Omental fat pad (tissue), 4 donors: ENCODE data around the gene CHERP. TPM values are rescaled to one million over a fixed set of nuclear protein-coding genes. Genes with fewer than 3 reads are reported as not detected.

ENCODE experiments used
- ATAC-seq: fragments of 150-250 bp; one replicate; pipeline ENCODE4 v1.9.1; 2016; ENCODE audit warnings: mild to moderate bottlenecking, moderate library complexity; ENCODE audit not compliant: low FRiP score
- DNase-seq: peaks from one replicate; pipeline ENCODE4 v3.0.0-alpha.2; 2019; ENCODE audit warnings: low spot score
- CTCF ChIP-seq, 3 donors: fragments of 450-650 bp; IDR thresholded peaks; one replicate each; pipeline ENCODE4 v1.5.1; 2016 to 2017; ENCODE audit warnings: antibody characterized with exemption in 3 of 3, mild to moderate bottlenecking in 3 of 3, moderate library complexity in 2 of 3
- total RNA-seq, 4 donors: library from RNA; depleted of rRNA; stranded (reverse); fragments of >200 nt; gene quantifications; one replicate each; pipeline ENCODE4 v1.1.0, GENCODE V29; 2016

Gene CHERP
- total RNA-seq, 4 donors from 2014 or later: 5.9 to 25.1 (median 10.8) TPM

DNA sequence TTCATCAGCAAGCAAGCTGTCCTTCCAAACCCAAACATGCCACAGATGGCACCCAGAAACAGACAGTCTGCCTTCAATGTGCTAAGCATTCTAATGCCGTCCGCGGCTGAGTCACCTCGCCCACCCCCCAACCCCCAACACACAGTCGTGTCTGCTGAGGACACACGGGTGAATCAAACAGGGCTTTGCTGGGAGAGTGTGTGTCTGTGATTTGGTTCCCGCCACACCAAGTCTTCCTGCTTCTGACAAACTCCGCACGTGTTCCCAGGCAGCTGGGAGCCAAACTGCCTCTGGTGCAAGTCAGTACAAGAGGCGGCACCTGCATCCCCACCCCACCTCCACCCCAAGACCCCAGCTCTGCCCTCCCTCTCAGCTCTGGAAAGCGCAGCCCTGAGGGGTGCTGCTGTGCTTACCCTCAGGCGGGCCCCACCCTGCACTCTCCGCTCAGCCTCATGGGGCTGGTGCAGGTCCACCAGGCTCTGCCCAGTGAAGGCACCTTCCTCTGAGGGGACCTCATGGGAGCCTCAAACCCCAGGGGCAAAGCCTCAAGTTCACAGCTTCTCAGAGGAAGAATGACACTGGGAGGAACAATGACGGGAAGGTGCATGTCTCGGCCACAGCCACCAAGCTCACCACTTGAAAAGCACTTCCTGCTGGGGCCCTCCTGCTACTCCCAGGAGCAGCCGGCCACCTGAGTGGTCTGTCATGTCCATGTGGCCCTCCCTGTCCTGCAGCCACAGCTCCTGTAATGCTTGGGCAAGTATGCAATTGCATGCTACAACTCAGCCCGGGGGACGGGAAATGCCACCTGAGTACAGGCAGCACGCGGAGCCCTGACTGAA lies 45.0 kb upstream of the CHERP start:
- peak; percentile 13 for ATAC-seq
- no peak for TF ChIP-seq CTCF (IDR thresholded peaks at IDR 0.05)
- no peak for DNase-seq

GRCh38 chr19:16586477-16586871 lies 44.2 kb upstream of the CHERP start:
- no peak for DNase-seq
- no peak for ATAC-seq
- no peak for TF ChIP-seq CTCF (IDR thresholded peaks at IDR 0.05)

DNA sequence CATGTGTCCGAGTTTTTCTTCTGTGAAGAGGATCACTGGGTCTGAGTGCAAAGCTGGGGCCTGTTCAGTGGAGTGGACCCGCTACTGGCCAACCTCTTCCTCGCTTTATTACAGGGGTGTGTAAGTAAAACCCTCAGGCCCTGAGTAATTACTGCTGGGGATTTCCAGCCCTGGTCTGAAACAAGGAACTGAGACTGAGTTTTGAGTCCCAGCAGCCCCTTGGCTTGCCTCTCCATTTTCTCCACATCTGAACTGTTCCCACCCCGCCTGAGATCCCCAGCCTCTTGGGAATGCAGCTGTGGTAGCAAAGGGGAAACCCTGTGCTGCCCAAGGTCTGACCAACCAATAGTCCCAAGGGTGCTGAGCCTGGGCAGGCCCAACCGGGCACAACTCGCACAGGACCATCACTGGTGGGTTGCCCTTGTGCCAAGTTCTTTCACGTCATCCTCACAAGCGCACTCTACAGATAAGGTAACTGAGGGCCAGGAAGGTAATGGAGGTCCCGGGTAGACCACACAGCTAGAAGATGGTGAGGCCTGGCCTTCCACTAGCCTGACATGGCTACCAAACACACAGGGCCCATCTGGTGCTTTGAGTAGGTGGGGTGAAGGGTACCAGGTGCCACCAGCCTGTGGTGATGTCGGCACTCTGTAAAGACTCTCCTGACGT lies 43.7 kb upstream of the CHERP start:
- no peak for DNase-seq
- no peak for TF ChIP-seq CTCF (IDR thresholded peaks at IDR 0.05)
- ATAC-seq: no peak

GRCh38 chr19:16585094-16585801 lies 43.0 kb upstream of the CHERP start:
- TF ChIP-seq CTCF (IDR thresholded peaks at IDR 0.05): no peak
- no peak for DNase-seq
- ATAC-seq: no peak

GRCh38 chr19:16584248-16585093 lies 42.2 kb upstream of the CHERP start:
- DNase-seq: peak; percentile 50
- no peak for TF ChIP-seq CTCF (IDR thresholded peaks at IDR 0.05)
- ATAC-seq: peak; percentile 41

DNA sequence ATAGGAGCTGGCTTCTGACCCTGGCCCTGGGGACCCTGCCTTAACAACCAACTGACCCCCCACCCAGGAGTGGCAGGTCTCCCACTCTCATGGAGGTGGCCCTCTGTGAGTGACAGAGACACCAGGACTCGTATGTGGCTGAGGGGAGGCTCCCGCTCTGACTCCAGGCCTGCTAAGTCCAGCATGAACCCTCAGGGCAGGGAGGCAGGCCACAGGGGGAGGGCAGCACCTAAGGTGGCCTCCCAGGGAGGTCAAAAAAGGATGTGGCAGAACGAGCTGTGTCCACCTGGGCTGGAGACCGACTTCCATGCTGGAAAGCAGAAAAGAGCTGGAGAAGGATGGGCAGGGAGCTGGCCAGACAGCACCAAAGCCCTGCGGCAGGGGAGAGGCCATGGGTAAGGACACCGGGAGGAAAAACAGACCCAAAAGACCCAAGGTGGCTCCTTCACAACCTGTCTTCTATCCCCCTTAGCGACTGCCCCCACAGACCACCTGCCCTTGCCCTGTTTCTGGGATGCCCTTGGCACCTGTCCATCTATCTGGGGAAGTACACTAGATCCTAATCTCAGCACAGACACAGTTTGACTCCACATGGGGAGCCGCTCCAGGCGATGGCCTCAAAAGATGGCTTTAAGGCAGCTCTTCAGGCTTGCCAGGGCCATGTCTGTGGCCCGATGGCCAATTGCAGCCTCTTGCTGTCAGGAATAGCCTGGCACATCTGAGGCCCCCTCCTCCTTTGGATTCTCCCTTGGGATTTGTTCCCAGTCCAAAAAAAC lies 40.4 kb upstream of the CHERP start:
- no peak for TF ChIP-seq CTCF (IDR thresholded peaks at IDR 0.05)
- DNase-seq: no peak
- no peak for ATAC-seq
